ENCODE results near the gene TOX4. TPM values are rescaled to one million over a fixed set of nuclear protein-coding genes. Genes with fewer than 3 reads are reported as not detected.
A peak's percentile ranks its signal among the peaks of the same experiment; 100 is the strongest.

TOX4 gene
- total and polyA plus RNA-seq, 9 of the 15 experiments (the other 6 are each of a cell fraction or from before 2014, with no cell fraction given), result 9.9 to 76.5 (median 41.0) TPM

GRCh38 chr14:21437063-21437901, 39.7 kb upstream of the TOX4 start (continued):
- no peak for TF ChIP-seq ZNF133 (CRISPR knock-in tag; IDR thresholded peaks at IDR 0.05)
- TF ChIP-seq SMARCB1 (IDR thresholded peaks at IDR 0.05; ENCODE audit: insufficient read length, low read depth), result no peak
- TF ChIP-seq RCOR1 (IDR thresholded peaks at IDR 0.05; ENCODE audit: borderline replicate concordance in 1 of 2, low read depth in 2 of 2, low read length in 2 of 2), result no peak
- TF ChIP-seq TBL1XR1 (IDR thresholded peaks at IDR 0.05; ENCODE audit: low read length in 2 of 2), result peak in 1 of 2 experiments; percentile 56; a peak in 1 of 4 replicates
- no peak for TF ChIP-seq RAD21 (CRISPR knock-in tag; conservative IDR thresholded peaks at IDR 0.05 in 1 of 2, IDR thresholded peaks at IDR 0.05 in 1 of 2)
- no peak for TF ChIP-seq NUFIP1 (IDR thresholded peaks at IDR 0.05; ENCODE audit: partially characterized antibody)
- no peak for TF ChIP-seq ZFP30 (CRISPR knock-in tag; IDR thresholded peaks at IDR 0.05; ENCODE audit: borderline replicate concordance)
- TF ChIP-seq CBFA2T2 (conservative IDR thresholded peaks at IDR 0.05), result no peak
- no peak for TF ChIP-seq ZNF644 (tag; IDR thresholded peaks at IDR 0.05; ENCODE audit: low read depth)
- TF ChIP-seq ZZZ3 (IDR thresholded peaks at IDR 0.05), result no peak; the same call in 1 of the 2 replicates
- TF ChIP-seq NFE2L1 (tag; IDR thresholded peaks at IDR 0.05; ENCODE audit: borderline replicate concordance, low read depth), result no peak
- TF ChIP-seq GMEB1 (CRISPR knock-in tag; IDR thresholded peaks at IDR 0.05), result peak; percentile 75
- no peak for TF ChIP-seq PHB (CRISPR knock-in tag; IDR thresholded peaks at IDR 0.05)
- TF ChIP-seq HIVEP1 (CRISPR knock-in tag; IDR thresholded peaks at IDR 0.05), result no peak
- no peak for TF ChIP-seq ZNF280B (CRISPR knock-in tag; IDR thresholded peaks at IDR 0.05)
- TF ChIP-seq TRIM28 (IDR thresholded peaks at IDR 0.05), result no peak
- no peak for TF ChIP-seq HLTF (IDR thresholded peaks at IDR 0.05)
- 0 out of 2 replicates have a peak, but pooled peaks have one; percentile 15 for TF ChIP-seq ERF (CRISPR knock-in tag; IDR thresholded peaks at IDR 0.05)
